PC-9 (cell line): Measurements from ENCODE around the gene LRFN2. TPM values are rescaled to one million over a fixed set of nuclear protein-coding genes. Genes with fewer than 3 reads are reported as not detected.

Experiments
- Bru-seq: library from RNA; stranded (reverse); fragments of 400-500 nt; gene quantifications from one replicate; lab custom pipeline; 2021; lab: Mats Ljungman, UMichigan
- BruChase-seq, 2 experiments: library from RNA; stranded (reverse); fragments of 400-500 nt; gene quantifications; one replicate each; lab custom pipeline; 2021; lab: Mats Ljungman, UMichigan
- BruUV-seq: library from RNA; stranded (reverse); fragments of 400-500 nt; replicated peaks from 2 replicates; lab custom pipeline; 2021; lab: Mats Ljungman, UMichigan
- CTCF ChIA-PET: fragments of 300-600 bp; sonication (Branson Sonifier 250); formaldehyde crosslinking; loops from one replicate; lab custom pipeline; 2022; ENCODE audit warnings: antibody characterized with exemption; lab: Charles Lee
- POLR2A ChIA-PET: fragments of 300-600 bp; sonication (Branson Sonifier 250); formaldehyde crosslinking; loops from one replicate; lab custom pipeline; 2022; ENCODE audit warnings: antibody characterized with exemption; ENCODE audit not compliant: unreplicated experiment; lab: Charles Lee
- DNase-seq, 2 experiments: peaks; one replicate each; pipeline versions ENCODE4 v3.0.0 to v3.0.0-alpha.2; 2015 to 2022; ENCODE audit warnings: mixed read lengths in 1 of 2
- H2AFZ ChIP-seq: fragments of 200-600 bp; sonication (generic); 2 replicates; pipeline ENCODE4 v1.8.1; 2017; ENCODE audit warnings: antibody characterized with exemption
- H3F3A ChIP-seq: fragments of 200-600 bp; sonication (generic); 2 replicates; pipeline ENCODE4 v1.8.1; 2017; ENCODE audit warnings: antibody characterized with exemption, mild to moderate bottlenecking, low read depth; ENCODE audit not compliant: insufficient read depth
- H3K27ac ChIP-seq: fragments of 200-600 bp; sonication (generic); 2 replicates; pipeline ENCODE4 v1.6.1; 2016; ENCODE audit warnings: mixed run types
- H3K27me3 ChIP-seq: fragments of 200-600 bp; sonication (generic); 2 replicates; pipeline ENCODE4 v1.6.1; 2016; ENCODE audit warnings: low read depth, mixed run types; ENCODE audit not compliant: insufficient read depth
- H3K36me3 ChIP-seq: fragments of 200-600 bp; sonication (generic); 2 replicates; pipeline ENCODE4 v1.6.1; 2016; ENCODE audit warnings: low read depth, mixed run types
- H3K4me1 ChIP-seq: fragments of 200-600 bp; sonication (generic); replicated peaks from 2 replicates; pipeline ENCODE4 v1.6.1; 2016; ENCODE audit warnings: mixed run types; ENCODE audit not compliant: insufficient read depth
- H3K4me2 ChIP-seq: fragments of 200-600 bp; sonication (generic); 2 replicates; pipeline ENCODE4 v1.6.1; 2017; ENCODE audit warnings: mixed run types
- H3K4me3 ChIP-seq: fragments of 200-600 bp; sonication (generic); 2 replicates; pipeline ENCODE4 v1.6.1; 2016; ENCODE audit warnings: mixed run types
- H3K79me2 ChIP-seq: fragments of 200-600 bp; sonication (generic); 2 replicates; pipeline ENCODE4 v1.6.1; 2017; ENCODE audit warnings: low read depth, mixed run types
- H3K9me2 ChIP-seq: fragments of 200-600 bp; sonication (generic); 2 replicates; pipeline ENCODE4 v1.8.1; 2017; ENCODE audit warnings: mild to moderate bottlenecking; ENCODE audit not compliant: insufficient read depth
- H3K9me3 ChIP-seq: fragments of 200-600 bp; sonication (generic); 2 replicates; pipeline ENCODE4 v1.8.1; 2016; ENCODE audit warnings: low read depth; ENCODE audit not compliant: insufficient read depth
- H4K20me1 ChIP-seq: fragments of 200-600 bp; sonication (generic); 2 replicates; pipeline ENCODE4 v1.8.1; 2017; ENCODE audit not compliant: insufficient read depth
- EZH2 ChIP-seq: fragments of 200-600 bp; sonication (generic); IDR thresholded peaks from 2 replicates; pipeline ENCODE4 v1.8.0; 2017; ENCODE audit warnings: antibody characterized with exemption, low read depth
- intact Hi-C: fragments of 100-400 bp; cut with micrococcal nuclease; formaldehyde crosslinking; loops from one replicate; pipeline ENCODE4 v1.10.0; 2022; ENCODE audit not compliant: unreplicated experiment
- long read RNA-seq: library from polyadenylated mRNA; stranded (forward); transcript quantifications from one replicate; pipeline ENCODE4 v2.0.0, GENCODE V29; 2022
- total RNA-seq: library from RNA; stranded (reverse); gene quantifications from 2 replicates; pipeline ENCODE4 v1.2.3, GENCODE V29; 2021
- TF ChIP-seq, protein P1 (sequence below): fragments of 200-600 bp; sonication (generic); conservative IDR thresholded peaks from 2 replicates; pipeline ENCODE4 v1.6.1; 2017; ENCODE audit warnings: mixed run types, antibody characterized with exemption, mild to moderate bottlenecking, moderate library complexity

Gene LRFN2
- total RNA-seq (not detected in 2 replicates), Bru-seq, nascent RNA (not detected), BruChase-seq, experiment 1, labeled RNA remaining after a 2-hour chase (not detected), BruChase-seq, experiment 2, labeled RNA remaining after a 6-hour chase (not detected)
- long read RNA-seq, result 0 reads

DNA sequence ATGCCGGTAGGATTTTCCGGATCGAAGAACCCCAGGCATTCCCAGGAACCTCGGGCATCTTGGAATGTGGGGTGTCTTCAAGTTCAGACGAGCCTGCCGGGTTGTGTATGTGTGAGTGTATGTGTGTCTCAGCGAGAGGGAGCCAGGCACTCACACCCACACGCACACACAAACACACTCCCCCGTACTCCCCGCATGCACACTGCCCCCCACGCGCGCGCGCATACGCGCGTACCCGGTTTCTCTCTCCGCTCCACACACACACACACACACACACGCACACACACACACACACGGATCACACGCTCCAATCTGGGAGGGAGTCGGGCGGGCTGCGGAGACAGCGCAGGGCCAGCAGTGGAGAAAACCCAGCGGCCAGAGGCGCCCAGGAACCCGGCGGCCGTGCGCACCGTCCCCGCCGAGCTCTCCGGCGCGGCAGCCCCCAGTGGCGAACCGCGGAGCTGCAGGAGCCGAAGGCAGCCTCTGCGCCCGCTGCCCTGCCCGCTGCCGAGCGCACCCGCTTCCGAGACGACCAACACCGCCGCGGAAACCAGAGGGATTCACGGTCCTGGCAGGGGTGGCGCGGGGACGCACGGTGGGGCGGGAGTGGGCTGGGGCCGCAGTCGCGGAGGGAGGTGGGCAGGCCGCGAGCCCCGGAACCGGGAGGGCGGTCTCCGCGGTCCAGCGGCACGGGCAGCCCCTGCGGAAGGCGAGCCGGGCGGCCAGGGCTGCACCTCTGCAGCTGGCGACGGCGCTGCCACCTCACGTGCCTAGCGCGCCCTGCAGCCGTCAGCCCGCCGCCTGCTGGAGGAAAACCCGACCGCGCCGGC lies at the start of gene LRFN2:
TSS of gene LRFN2 (minus strand) at position 125 of the 830 bp plus-strand sequence.
- Histone ChIP-seq H3F3A (no peaks in the 10 kb centered on the region), H3K4me2 (no peak within 1 kb of the TSS), H3K9me2 (no peaks in the 10 kb centered on the region), H3K27ac (no peak within 1 kb of the TSS), H3K4me3 (no peak within 1 kb of the TSS), H3K9me3 (no peaks in the 10 kb centered on the region), H3K4me1 (no peaks in the 10 kb centered on the region), H4K20me1 (no peaks in the 10 kb centered on the region), H3K79me2 (no peaks in the 10 kb centered on the region), H2AFZ (no peak within 1 kb of the TSS), H3K27me3 (peaks cover 6% of the 10 kb centered on the region; the same call in 1 of the 2 replicates), H3K36me3 (no peaks in the 10 kb centered on the region)
- no peak for TF ChIP-seq EZH2
- TF ChIP-seq, protein P1, sequence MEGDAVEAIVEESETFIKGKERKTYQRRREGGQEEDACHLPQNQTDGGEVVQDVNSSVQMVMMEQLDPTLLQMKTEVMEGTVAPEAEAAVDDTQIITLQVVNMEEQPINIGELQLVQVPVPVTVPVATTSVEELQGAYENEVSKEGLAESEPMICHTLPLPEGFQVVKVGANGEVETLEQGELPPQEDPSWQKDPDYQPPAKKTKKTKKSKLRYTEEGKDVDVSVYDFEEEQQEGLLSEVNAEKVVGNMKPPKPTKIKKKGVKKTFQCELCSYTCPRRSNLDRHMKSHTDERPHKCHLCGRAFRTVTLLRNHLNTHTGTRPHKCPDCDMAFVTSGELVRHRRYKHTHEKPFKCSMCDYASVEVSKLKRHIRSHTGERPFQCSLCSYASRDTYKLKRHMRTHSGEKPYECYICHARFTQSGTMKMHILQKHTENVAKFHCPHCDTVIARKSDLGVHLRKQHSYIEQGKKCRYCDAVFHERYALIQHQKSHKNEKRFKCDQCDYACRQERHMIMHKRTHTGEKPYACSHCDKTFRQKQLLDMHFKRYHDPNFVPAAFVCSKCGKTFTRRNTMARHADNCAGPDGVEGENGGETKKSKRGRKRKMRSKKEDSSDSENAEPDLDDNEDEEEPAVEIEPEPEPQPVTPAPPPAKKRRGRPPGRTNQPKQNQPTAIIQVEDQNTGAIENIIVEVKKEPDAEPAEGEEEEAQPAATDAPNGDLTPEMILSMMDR, result no peak
- CTCF ChIA-PET, result no interaction called here
- POLR2A ChIA-PET, result no interaction called here
- no TSS peak for BruUV-seq
- peak in 1 of 2 experiments; percentile 27 for DNase-seq
- intact Hi-C loops, result no loop called here

- no peak for DNase-seq
- no peak overlapping the region for H3K4me2 ChIP-seq
- ChIA-PET CTCF (no interaction called here), POLR2A (no interaction called here)
- intact Hi-C loops, result no loop called here
- no peaks in the 10 kb centered on the region for H3K9me3 ChIP-seq
- no peak overlapping the region for H3K27ac ChIP-seq
- no peaks in the 10 kb centered on the region for H3K9me2 ChIP-seq
- H3K36me3 ChIP-seq, result no peaks in the 10 kb centered on the region
- BruUV-seq, result no TSS peak
- no peak overlapping the region for H3K4me3 ChIP-seq
- no peaks in the 10 kb centered on the region for H3K4me1 ChIP-seq
- peaks cover 34% of the 10 kb centered on the region for H3K27me3 ChIP-seq
- no peaks in the 10 kb centered on the region for H3F3A ChIP-seq
- no peaks in the 10 kb centered on the region for H3K79me2 ChIP-seq
- TF ChIP-seq, protein P1, result no peak
- no peak for TF ChIP-seq EZH2
- no peaks in the 10 kb centered on the region for H4K20me1 ChIP-seq
- H2AFZ ChIP-seq, result no peak overlapping the region
Observed at GRCh38 chr6:40634429-40634828, 47.3 kb upstream of the LRFN2 start.

DNA sequence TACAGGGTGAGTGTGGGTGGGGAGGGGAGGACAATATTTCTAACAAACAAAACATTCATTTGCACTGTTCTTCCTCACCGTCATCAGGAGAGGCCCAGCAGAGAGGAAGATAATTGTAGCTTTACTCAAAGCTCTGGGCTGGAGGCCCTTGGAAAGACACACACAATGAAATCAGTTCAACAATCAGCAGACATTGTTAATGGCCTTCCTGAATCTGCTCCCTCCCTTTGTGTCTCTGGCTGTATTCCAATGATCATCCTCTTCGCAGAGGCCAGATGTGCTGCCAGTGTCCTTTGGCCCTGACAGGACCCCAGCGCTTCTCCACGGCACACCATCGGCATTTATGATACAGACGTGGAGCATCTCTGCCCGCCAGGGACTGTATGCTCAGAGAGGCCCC lies 44.6 kb upstream of the LRFN2 start:
- BruUV-seq, result no TSS peak
- Histone ChIP-seq H3K9me3 (no peaks in the 10 kb centered on the region), H4K20me1 (no peaks in the 10 kb centered on the region), H3F3A (no peaks in the 10 kb centered on the region), H3K27me3 (peaks cover 41% of the 10 kb centered on the region), H3K36me3 (no peaks in the 10 kb centered on the region), H3K9me2 (no peaks in the 10 kb centered on the region), H3K27ac (no peak overlapping the region), H3K79me2 (no peaks in the 10 kb centered on the region), H2AFZ (no peak overlapping the region), H3K4me1 (no peaks in the 10 kb centered on the region), H3K4me3 (no peak overlapping the region), H3K4me2 (no peak overlapping the region)
- DNase-seq, result no peak
- POLR2A ChIA-PET, result no interaction called here
- intact Hi-C loops, result no loop called here
- CTCF ChIA-PET, result no interaction called here
- TF ChIP-seq EZH2, result no peak
- TF ChIP-seq, protein P1, result no peak
